HEK293 (cell line): Measurements from ENCODE around the gene STK24.

Experiments
- CTCF ChIA-PET: fragments of 350-600 bp; formaldehyde crosslinking; extraction: SDS; loops from one replicate; lab custom pipeline; 2021; ENCODE audit warnings: antibody characterized with exemption; lab: Yijun Ruan, JAX
- POLR2A ChIA-PET: fragments of 300-600 bp; formaldehyde crosslinking; extraction: SDS; loops from one replicate; lab custom pipeline; 2020; ENCODE audit warnings: antibody characterized with exemption, inconsistent platforms; lab: Yijun Ruan, JAX
- H3K27ac ChIP-seq: fragments of 200-500 bp; sonication (Bioruptor generic); 2 replicates; pipeline ENCODE4 v1.5.1; 2014; ENCODE audit warnings: low read depth, low read length, control low read depth, inconsistent platforms; ENCODE audit errors: extremely low read depth
- H3K36me3 ChIP-seq, 2 experiments: fragments of 200-500 bp in 1 of 2; sonication (Bioruptor generic) in 1 of 2; 1 replicate in 1 of 2; 2 replicates in 1 of 2; pipeline ENCODE4 v1.5.1; 2014 to 2017; ENCODE audit warnings: inconsistent platforms in 2 of 2, low read length in 2 of 2; ENCODE audit not compliant: control insufficient read depth in 2 of 2, insufficient read depth in 1 of 2
- H3K4me1 ChIP-seq: fragments of 200-500 bp; sonication (Bioruptor generic); 2 replicates; pipeline ENCODE4 v1.5.1; 2014; ENCODE audit warnings: mild to moderate bottlenecking, low read length, inconsistent platforms; ENCODE audit not compliant: control insufficient read depth, insufficient read depth
- H3K4me3 ChIP-seq: 2 replicates; pipeline ENCODE4 v1.5.1; 2011; ENCODE audit warnings: low read depth, mild to moderate bottlenecking, control low read depth, low read length, moderate library complexity
- H3K9me3 ChIP-seq: fragments of 200-500 bp; sonication (Bioruptor generic); 2 replicates; pipeline ENCODE4 v1.5.1; 2014; ENCODE audit warnings: low read depth, low read length, inconsistent platforms; ENCODE audit not compliant: control insufficient read depth, insufficient read depth
- HOXD13 ChIP-seq: sonication (generic); formaldehyde crosslinking; IDR thresholded peaks from 2 replicates; pipeline ENCODE4 v1.8.0; 2022; ENCODE audit warnings: missing genetic modification reagents, borderline replicate concordance
- KLF10 ChIP-seq: fragments of 450-650 bp; IDR thresholded peaks from 2 replicates; pipeline ENCODE4 v1.5.1; 2018; ENCODE audit warnings: missing biosample characterization, mild to moderate bottlenecking, missing genetic modification characterization
- MYNN ChIP-seq: fragments of 450-650 bp; formaldehyde crosslinking; IDR thresholded peaks from 2 replicates; pipeline ENCODE4 v1.5.1; 2016; ENCODE audit warnings: missing biosample characterization, missing genetic modification characterization, borderline replicate concordance
- OVOL3 ChIP-seq: fragments of 450-650 bp; formaldehyde crosslinking; IDR thresholded peaks from 2 replicates; pipeline ENCODE4 v1.5.1; 2016; ENCODE audit warnings: missing biosample characterization, missing genetic modification characterization
- SALL2 ChIP-seq: fragments of 450-650 bp; formaldehyde crosslinking; IDR thresholded peaks from 2 replicates; pipeline ENCODE4 v1.5.0; 2017; ENCODE audit warnings: missing biosample characterization, mild to moderate bottlenecking, missing genetic modification characterization, borderline replicate concordance
- SCRT2 ChIP-seq: fragments of 450-650 bp; formaldehyde crosslinking; IDR thresholded peaks from 2 replicates; pipeline ENCODE4 v1.5.1; 2016; ENCODE audit warnings: missing biosample characterization, missing genetic modification characterization
- SETDB1 ChIP-seq: IDR thresholded peaks from one replicate; pipeline ENCODE4 v1.6.1; 2017; ENCODE audit warnings: mild to moderate bottlenecking, low read length, moderate library complexity, mixed read lengths; ENCODE audit not compliant: insufficient read length
- ZEB2 ChIP-seq: fragments of 450-650 bp; formaldehyde crosslinking; IDR thresholded peaks from 2 replicates; pipeline ENCODE4 v1.5.1; 2016; ENCODE audit warnings: missing biosample characterization, missing genetic modification characterization
- ZNF155 ChIP-seq: fragments of 450-650 bp; formaldehyde crosslinking; IDR thresholded peaks from 2 replicates; pipeline ENCODE4 v1.5.1; 2016; ENCODE audit warnings: missing biosample characterization, missing genetic modification characterization
- ZNF324 ChIP-seq: fragments of 450-650 bp; formaldehyde crosslinking; IDR thresholded peaks from 2 replicates; pipeline ENCODE4 v1.5.1; 2016; ENCODE audit warnings: missing biosample characterization, missing genetic modification characterization
- ZNF473 ChIP-seq: fragments of 450-650 bp; formaldehyde crosslinking; IDR thresholded peaks from 2 replicates; pipeline ENCODE4 v1.5.1; 2017; ENCODE audit warnings: missing biosample characterization, missing genetic modification characterization
- ZNF521 ChIP-seq: fragments of 450-650 bp; formaldehyde crosslinking; IDR thresholded peaks from 2 replicates; pipeline ENCODE4 v1.5.1; 2017; ENCODE audit warnings: missing biosample characterization, mild to moderate bottlenecking, missing genetic modification characterization
- ZNF530 ChIP-seq: fragments of 450-650 bp; formaldehyde crosslinking; IDR thresholded peaks from 2 replicates; pipeline ENCODE4 v1.5.1; 2016; ENCODE audit warnings: low read depth, missing biosample characterization, missing genetic modification characterization
- ZSCAN30 ChIP-seq: fragments of 450-650 bp; IDR thresholded peaks from 2 replicates; pipeline ENCODE4 v1.5.1; 2018; ENCODE audit warnings: missing biosample characterization, mild to moderate bottlenecking, missing genetic modification characterization, moderate library complexity
- TF ChIP-seq, protein P1 (sequence below): fragments of 450-650 bp; formaldehyde crosslinking; IDR thresholded peaks from 2 replicates; pipeline ENCODE4 v1.5.1; 2016; ENCODE audit warnings: missing biosample characterization, missing genetic modification characterization
- TF ChIP-seq, protein P2 (sequence below): fragments of 450-650 bp; formaldehyde crosslinking; IDR thresholded peaks from 2 replicates; pipeline ENCODE4 v1.5.0; 2017; ENCODE audit warnings: missing biosample characterization, missing genetic modification characterization, borderline replicate concordance
- TF ChIP-seq, protein P3 (sequence below): fragments of 450-650 bp; formaldehyde crosslinking; IDR thresholded peaks from 2 replicates; pipeline ENCODE4 v1.5.1; 2016; ENCODE audit warnings: missing biosample characterization, missing genetic modification characterization
- TF ChIP-seq, protein P4 (sequence below): fragments of 450-650 bp; formaldehyde crosslinking; IDR thresholded peaks from 2 replicates; pipeline ENCODE4 v1.5.1; 2016; ENCODE audit warnings: missing biosample characterization, missing genetic modification characterization

STK24 gene

DNA sequence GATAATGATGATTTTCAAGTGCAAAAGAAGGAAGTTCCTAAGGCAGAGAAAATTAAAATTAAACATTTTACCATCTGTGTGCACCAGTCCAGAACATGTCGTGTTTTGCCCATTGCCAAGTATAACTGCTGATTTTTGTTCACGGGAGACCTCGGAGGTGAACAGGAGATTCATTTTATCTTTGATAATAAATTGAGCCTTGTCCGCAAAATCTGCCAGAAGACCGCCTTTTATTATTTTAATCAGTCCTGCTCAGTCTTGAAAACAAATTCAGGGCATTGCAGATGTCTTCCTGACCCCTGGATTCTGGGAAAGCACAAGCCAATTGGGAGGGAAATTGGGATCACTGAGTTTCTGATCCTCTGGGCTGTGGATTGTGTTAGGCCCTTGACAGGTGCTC is 165.9 kb downstream of the STK24 start:
- Histone ChIP-seq H3K4me3 (no peak overlapping the region), H3K4me1 (peaks cover 3% of the 10 kb centered on the region; the same call in 1 of the 2 replicates), H3K36me3 (peaks cover 0 to 14% of the 10 kb centered on the region in 2 experiments; a peak in 1 of 3 replicates)
- CTCF ChIA-PET = no interaction called here
- no peak for TF ChIP-seq ZNF155
- no peak for TF ChIP-seq SETDB1
- no peak for TF ChIP-seq SALL2 (tag by site-specific recombination)
- TF ChIP-seq SCRT2 = no peak
- no peak for TF ChIP-seq ZNF473 (tag by site-specific recombination)
- no peak for TF ChIP-seq ZEB2 (tag by site-specific recombination)
- no peak for TF ChIP-seq ZSCAN30 (tag by site-specific recombination)
- no peak for TF ChIP-seq ZNF324 (tag by site-specific recombination)
- no peak for TF ChIP-seq ZNF530 (tag by site-specific recombination)
- TF ChIP-seq, protein P1, sequence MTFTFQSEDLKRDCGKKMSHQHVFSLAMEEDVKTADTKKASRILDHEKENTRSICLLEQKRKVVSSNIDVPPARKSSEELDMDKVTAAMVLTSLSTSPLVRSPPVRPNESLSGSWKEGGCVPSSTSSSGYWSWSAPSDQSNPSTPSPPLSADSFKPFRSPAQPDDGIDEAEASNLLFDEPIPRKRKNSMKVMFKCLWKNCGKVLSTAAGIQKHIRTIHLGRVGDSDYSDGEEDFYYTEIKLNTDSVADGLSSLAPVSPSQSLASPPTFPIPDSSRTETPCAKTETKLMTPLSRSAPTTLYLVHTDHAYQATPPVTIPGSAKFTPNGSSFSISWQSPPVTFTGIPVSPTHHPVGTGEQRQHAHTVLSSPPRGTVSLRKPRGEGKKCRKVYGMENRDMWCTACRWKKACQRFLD = no peak
- TF ChIP-seq, all 188 proteins: peak for 0
- no peak overlapping the region for H3K27ac ChIP-seq
- POLR2A ChIA-PET = no interaction called here
- H3K9me3 ChIP-seq = no peaks in the 10 kb centered on the region

DNA sequence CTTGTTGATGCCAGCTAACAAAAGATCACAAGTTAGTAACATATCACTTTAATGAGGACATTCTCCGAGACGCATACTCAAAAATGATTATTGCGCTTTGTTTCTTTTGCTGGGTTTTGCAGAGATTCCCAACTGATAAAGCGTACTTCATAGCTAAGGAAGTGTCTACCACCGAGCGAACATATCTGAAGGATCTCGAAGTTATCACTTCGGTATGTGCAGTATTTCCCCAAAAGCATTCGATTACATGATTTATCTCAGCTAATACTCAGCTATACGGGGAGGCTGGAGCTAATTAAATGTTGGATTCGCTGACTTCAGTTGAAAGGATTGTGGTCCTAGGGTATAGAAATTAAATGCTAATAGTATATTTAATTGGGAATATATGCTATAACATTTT is 166.3 kb downstream of the STK24 start:
- H3K4me1 ChIP-seq = peaks cover 7% of the 10 kb centered on the region; the same call in 1 of the 2 replicates
- H3K9me3 ChIP-seq = no peaks in the 10 kb centered on the region
- ChIA-PET POLR2A (no interaction called here), CTCF (no interaction called here)
- no peak overlapping the region for H3K4me3 ChIP-seq
- TF ChIP-seq OVOL3 (tag by site-specific recombination) = no peak
- TF ChIP-seq, protein P2, sequence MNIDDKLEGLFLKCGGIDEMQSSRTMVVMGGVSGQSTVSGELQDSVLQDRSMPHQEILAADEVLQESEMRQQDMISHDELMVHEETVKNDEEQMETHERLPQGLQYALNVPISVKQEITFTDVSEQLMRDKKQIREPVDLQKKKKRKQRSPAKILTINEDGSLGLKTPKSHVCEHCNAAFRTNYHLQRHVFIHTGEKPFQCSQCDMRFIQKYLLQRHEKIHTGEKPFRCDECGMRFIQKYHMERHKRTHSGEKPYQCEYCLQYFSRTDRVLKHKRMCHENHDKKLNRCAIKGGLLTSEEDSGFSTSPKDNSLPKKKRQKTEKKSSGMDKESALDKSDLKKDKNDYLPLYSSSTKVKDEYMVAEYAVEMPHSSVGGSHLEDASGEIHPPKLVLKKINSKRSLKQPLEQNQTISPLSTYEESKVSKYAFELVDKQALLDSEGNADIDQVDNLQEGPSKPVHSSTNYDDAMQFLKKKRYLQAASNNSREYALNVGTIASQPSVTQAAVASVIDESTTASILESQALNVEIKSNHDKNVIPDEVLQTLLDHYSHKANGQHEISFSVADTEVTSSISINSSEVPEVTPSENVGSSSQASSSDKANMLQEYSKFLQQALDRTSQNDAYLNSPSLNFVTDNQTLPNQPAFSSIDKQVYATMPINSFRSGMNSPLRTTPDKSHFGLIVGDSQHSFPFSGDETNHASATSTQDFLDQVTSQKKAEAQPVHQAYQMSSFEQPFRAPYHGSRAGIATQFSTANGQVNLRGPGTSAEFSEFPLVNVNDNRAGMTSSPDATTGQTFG = no peak
- TF ChIP-seq KLF10 = no peak
- TF ChIP-seq, protein P3, sequence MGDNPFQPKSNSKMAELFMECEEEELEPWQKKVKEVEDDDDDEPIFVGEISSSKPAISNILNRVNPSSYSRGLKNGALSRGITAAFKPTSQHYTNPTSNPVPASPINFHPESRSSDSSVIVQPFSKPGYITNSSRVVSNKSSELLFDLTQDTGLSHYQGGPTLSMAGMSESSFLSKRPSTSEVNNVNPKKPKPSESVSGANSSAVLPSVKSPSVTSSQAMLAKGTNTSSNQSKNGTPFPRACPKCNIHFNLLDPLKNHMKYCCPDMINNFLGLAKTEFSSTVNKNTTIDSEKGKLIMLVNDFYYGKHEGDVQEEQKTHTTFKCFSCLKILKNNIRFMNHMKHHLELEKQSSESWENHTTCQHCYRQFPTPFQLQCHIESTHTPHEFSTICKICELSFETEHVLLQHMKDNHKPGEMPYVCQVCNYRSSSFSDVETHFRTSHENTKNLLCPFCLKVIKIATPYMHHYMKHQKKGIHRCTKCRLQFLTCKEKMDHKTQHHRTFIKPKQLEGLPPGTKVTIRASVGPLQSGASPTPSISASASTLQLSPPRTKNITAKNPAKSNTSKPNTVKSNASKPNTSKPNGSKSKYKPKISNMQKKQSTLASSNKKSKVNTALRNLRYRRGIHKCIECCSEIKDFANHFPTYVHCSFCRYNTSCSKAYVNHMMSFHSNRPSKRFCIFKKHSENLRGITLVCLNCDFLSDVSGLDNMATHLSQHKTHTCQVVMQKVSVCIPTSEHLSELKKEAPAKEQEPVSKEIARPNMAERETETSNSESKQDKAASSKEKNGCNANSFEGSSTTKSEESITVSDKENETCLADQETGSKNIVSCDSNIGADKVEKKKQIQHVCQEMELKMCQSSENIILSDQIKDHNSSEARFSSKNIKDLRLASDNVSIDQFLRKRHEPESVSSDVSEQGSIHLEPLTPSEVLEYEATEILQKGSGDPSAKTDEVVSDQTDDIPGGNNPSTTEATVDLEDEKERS (tag by site-specific recombination) = no peak
- TF ChIP-seq MYNN (tag by site-specific recombination) = no peak
- no peak for TF ChIP-seq ZNF521
- no peak for TF ChIP-seq HOXD13 (CRISPR knock-in tag)
- TF ChIP-seq, protein P4, sequence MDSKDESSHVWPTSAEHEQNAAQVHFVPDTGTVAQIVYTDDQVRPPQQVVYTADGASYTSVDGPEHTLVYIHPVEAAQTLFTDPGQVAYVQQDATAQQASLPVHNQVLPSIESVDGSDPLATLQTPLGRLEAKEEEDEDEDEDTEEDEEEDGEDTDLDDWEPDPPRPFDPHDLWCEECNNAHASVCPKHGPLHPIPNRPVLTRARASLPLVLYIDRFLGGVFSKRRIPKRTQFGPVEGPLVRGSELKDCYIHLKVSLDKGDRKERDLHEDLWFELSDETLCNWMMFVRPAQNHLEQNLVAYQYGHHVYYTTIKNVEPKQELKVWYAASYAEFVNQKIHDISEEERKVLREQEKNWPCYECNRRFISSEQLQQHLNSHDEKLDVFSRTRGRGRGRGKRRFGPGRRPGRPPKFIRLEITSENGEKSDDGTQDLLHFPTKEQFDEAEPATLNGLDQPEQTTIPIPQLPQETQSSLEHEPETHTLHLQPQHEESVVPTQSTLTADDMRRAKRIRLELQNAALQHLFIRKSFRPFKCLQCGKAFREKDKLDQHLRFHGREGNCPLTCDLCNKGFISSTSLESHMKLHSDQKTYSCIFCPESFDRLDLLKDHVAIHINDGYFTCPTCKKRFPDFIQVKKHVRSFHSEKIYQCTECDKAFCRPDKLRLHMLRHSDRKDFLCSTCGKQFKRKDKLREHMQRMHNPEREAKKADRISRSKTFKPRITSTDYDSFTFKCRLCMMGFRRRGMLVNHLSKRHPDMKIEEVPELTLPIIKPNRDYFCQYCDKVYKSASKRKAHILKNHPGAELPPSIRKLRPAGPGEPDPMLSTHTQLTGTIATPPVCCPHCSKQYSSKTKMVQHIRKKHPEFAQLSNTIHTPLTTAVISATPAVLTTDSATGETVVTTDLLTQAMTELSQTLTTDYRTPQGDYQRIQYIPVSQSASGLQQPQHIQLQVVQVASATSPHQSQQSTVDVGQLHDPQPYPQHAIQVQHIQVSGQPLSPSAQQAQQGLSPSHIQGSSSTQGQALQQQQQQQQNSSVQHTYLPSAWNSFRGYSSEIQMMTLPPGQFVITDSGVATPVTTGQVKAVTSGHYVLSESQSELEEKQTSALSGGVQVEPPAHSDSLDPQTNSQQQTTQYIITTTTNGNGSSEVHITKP = no peak
- TF ChIP-seq, protein P1 = no peak
- H3K27ac ChIP-seq = no peak overlapping the region
- H3K36me3 ChIP-seq = peaks cover 0 to 12% of the 10 kb centered on the region in 2 experiments; a peak in 1 of 3 replicates
